Liver (tissue), 3 donors: Measurements from ENCODE around the gene HYAL4.

Source experiments
- EGR1 ChIP-seq, 2 donors: IDR thresholded peaks; 2 replicates each; pipeline ENCODE4 v1.6.1; 2016 to 2018; ENCODE audit warnings: antibody characterized with exemption in 2 of 2, low read depth in 2 of 2
- FOXA1 ChIP-seq: IDR thresholded peaks from 2 replicates; pipeline ENCODE4 v1.6.1; 2016; ENCODE audit warnings: antibody characterized with exemption
- HNF4A ChIP-seq, 2 donors: conservative IDR thresholded peaks; 2 replicates each; pipeline ENCODE4 v1.6.1; 2016; ENCODE audit warnings: antibody characterized with exemption in 2 of 2, mild to moderate bottlenecking in 2 of 2
- HNF4G ChIP-seq: IDR thresholded peaks from 2 replicates; pipeline ENCODE4 v1.6.1; 2016; ENCODE audit warnings: antibody characterized with exemption
- JUND ChIP-seq, 2 donors: IDR thresholded peaks; 2 replicates each; pipeline ENCODE4 v1.6.1; 2016; ENCODE audit warnings: antibody characterized with exemption in 2 of 2
- RAD21 ChIP-seq, 2 donors: IDR thresholded peaks; 2 replicates each; pipeline ENCODE4 v1.6.1; 2016; ENCODE audit warnings: antibody characterized with exemption in 2 of 2, mild to moderate bottlenecking in 2 of 2
- RXRA ChIP-seq, 2 donors: IDR thresholded peaks; 2 replicates each; pipeline ENCODE4 v1.6.1; 2017 to 2018; ENCODE audit warnings: antibody characterized with exemption in 2 of 2, mild to moderate bottlenecking in 1 of 2
- SP1 ChIP-seq: IDR thresholded peaks from 2 replicates; pipeline ENCODE4 v1.6.1; 2018; ENCODE audit warnings: antibody characterized with exemption, mild to moderate bottlenecking
- TAF1 ChIP-seq: conservative IDR thresholded peaks from 2 replicates; pipeline ENCODE4 v1.6.1; 2016; ENCODE audit warnings: antibody characterized with exemption, mild to moderate bottlenecking
- YY1 ChIP-seq: IDR thresholded peaks from 2 replicates; pipeline ENCODE4 v1.6.1; 2016; ENCODE audit warnings: antibody characterized with exemption, mild to moderate bottlenecking
- TF ChIP-seq, protein P1 (sequence below): fragments of 150-350 bp; IDR thresholded peaks from 2 replicates; pipeline ENCODE4 v1.5.1; 2017; ENCODE audit warnings: improper control_type of control experiment, low read depth, low read length; ENCODE audit not compliant: missing input control
- TF ChIP-seq, protein P2 (sequence below): IDR thresholded peaks from 2 replicates; pipeline ENCODE4 v1.6.1; 2016; ENCODE audit warnings: antibody characterized with exemption
- TF ChIP-seq, protein P3 (sequence below): IDR thresholded peaks from 2 replicates; pipeline ENCODE4 v1.6.1; 2016; ENCODE audit warnings: antibody characterized with exemption, mild to moderate bottlenecking
- TF ChIP-seq, protein P4 (sequence below): IDR thresholded peaks from 2 replicates; pipeline ENCODE4 v1.6.1; 2016; ENCODE audit warnings: antibody characterized with exemption
- donor health status: healthy.
- donor health status: healthy.

GRCh38 chr7:123863461-123863860, 18.5 kb downstream of the HYAL4 start:
- TF ChIP-seq, protein P1, sequence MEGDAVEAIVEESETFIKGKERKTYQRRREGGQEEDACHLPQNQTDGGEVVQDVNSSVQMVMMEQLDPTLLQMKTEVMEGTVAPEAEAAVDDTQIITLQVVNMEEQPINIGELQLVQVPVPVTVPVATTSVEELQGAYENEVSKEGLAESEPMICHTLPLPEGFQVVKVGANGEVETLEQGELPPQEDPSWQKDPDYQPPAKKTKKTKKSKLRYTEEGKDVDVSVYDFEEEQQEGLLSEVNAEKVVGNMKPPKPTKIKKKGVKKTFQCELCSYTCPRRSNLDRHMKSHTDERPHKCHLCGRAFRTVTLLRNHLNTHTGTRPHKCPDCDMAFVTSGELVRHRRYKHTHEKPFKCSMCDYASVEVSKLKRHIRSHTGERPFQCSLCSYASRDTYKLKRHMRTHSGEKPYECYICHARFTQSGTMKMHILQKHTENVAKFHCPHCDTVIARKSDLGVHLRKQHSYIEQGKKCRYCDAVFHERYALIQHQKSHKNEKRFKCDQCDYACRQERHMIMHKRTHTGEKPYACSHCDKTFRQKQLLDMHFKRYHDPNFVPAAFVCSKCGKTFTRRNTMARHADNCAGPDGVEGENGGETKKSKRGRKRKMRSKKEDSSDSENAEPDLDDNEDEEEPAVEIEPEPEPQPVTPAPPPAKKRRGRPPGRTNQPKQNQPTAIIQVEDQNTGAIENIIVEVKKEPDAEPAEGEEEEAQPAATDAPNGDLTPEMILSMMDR, result no peak
- TF ChIP-seq, protein P2, sequence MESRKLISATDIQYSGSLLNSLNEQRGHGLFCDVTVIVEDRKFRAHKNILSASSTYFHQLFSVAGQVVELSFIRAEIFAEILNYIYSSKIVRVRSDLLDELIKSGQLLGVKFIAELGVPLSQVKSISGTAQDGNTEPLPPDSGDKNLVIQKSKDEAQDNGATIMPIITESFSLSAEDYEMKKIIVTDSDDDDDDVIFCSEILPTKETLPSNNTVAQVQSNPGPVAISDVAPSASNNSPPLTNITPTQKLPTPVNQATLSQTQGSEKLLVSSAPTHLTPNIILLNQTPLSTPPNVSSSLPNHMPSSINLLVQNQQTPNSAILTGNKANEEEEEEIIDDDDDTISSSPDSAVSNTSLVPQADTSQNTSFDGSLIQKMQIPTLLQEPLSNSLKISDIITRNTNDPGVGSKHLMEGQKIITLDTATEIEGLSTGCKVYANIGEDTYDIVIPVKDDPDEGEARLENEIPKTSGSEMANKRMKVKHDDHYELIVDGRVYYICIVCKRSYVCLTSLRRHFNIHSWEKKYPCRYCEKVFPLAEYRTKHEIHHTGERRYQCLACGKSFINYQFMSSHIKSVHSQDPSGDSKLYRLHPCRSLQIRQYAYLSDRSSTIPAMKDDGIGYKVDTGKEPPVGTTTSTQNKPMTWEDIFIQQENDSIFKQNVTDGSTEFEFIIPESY, result no peak
- no peak for TF ChIP-seq SP1
- TF ChIP-seq TAF1, result no peak
- TF ChIP-seq, protein P3, sequence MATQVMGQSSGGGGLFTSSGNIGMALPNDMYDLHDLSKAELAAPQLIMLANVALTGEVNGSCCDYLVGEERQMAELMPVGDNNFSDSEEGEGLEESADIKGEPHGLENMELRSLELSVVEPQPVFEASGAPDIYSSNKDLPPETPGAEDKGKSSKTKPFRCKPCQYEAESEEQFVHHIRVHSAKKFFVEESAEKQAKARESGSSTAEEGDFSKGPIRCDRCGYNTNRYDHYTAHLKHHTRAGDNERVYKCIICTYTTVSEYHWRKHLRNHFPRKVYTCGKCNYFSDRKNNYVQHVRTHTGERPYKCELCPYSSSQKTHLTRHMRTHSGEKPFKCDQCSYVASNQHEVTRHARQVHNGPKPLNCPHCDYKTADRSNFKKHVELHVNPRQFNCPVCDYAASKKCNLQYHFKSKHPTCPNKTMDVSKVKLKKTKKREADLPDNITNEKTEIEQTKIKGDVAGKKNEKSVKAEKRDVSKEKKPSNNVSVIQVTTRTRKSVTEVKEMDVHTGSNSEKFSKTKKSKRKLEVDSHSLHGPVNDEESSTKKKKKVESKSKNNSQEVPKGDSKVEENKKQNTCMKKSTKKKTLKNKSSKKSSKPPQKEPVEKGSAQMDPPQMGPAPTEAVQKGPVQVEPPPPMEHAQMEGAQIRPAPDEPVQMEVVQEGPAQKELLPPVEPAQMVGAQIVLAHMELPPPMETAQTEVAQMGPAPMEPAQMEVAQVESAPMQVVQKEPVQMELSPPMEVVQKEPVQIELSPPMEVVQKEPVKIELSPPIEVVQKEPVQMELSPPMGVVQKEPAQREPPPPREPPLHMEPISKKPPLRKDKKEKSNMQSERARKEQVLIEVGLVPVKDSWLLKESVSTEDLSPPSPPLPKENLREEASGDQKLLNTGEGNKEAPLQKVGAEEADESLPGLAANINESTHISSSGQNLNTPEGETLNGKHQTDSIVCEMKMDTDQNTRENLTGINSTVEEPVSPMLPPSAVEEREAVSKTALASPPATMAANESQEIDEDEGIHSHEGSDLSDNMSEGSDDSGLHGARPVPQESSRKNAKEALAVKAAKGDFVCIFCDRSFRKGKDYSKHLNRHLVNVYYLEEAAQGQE, result no peak
- TF ChIP-seq YY1, result no peak
- TF ChIP-seq, protein P4, sequence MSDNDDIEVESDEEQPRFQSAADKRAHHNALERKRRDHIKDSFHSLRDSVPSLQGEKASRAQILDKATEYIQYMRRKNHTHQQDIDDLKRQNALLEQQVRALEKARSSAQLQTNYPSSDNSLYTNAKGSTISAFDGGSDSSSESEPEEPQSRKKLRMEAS, result no peak
- TF ChIP-seq HNF4G, result no peak
- TF ChIP-seq RXRA (IDR thresholded peaks at IDR 0.05), result no peak
- TF ChIP-seq RAD21 (IDR thresholded peaks at IDR 0.05), result no peak
- TF ChIP-seq FOXA1, result no peak
- no peak for TF ChIP-seq EGR1 (IDR thresholded peaks at IDR 0.05; ENCODE audit: low read depth in 2 of 2)
- no peak for TF ChIP-seq JUND (IDR thresholded peaks at IDR 0.05)
- no peak for TF ChIP-seq HNF4A (conservative IDR thresholded peaks at IDR 0.05)
